Gastroesophageal sphincter (tissue), 3 donors: ENCODE data around the gene ALK.

ENCODE experiments used
- POLR2A ChIP-seq, 2 donors: fragments of 450-650 bp; IDR thresholded peaks; one replicate each; pipeline ENCODE4 v1.6.1; 2017; ENCODE audit warnings: antibody characterized with exemption in 2 of 2, mild to moderate bottlenecking in 2 of 2, moderate library complexity in 1 of 2
- POLR2AphosphoS5 ChIP-seq: sonication (generic); formaldehyde crosslinking; IDR thresholded peaks from one replicate; pipeline ENCODE4 v1.6.1; 2017; ENCODE audit warnings: antibody characterized with exemption
- TF ChIP-seq, protein P1 (sequence below), 4 experiments: fragments of 200-600 bp in 2 of 4; fragments of 450-650 bp in 2 of 4; sonication (generic) in 1 of 4; IDR thresholded peaks; one replicate each; pipeline ENCODE4 v1.5.1; 2017 to 2019; ENCODE audit warnings: antibody characterized with exemption in 4 of 4, mild to moderate bottlenecking in 2 of 4, moderate library complexity in 2 of 4

- TF ChIP-seq, protein P1, sequence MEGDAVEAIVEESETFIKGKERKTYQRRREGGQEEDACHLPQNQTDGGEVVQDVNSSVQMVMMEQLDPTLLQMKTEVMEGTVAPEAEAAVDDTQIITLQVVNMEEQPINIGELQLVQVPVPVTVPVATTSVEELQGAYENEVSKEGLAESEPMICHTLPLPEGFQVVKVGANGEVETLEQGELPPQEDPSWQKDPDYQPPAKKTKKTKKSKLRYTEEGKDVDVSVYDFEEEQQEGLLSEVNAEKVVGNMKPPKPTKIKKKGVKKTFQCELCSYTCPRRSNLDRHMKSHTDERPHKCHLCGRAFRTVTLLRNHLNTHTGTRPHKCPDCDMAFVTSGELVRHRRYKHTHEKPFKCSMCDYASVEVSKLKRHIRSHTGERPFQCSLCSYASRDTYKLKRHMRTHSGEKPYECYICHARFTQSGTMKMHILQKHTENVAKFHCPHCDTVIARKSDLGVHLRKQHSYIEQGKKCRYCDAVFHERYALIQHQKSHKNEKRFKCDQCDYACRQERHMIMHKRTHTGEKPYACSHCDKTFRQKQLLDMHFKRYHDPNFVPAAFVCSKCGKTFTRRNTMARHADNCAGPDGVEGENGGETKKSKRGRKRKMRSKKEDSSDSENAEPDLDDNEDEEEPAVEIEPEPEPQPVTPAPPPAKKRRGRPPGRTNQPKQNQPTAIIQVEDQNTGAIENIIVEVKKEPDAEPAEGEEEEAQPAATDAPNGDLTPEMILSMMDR (IDR thresholded peaks at IDR 0.05), result no peak
- TF ChIP-seq POLR2A (IDR thresholded peaks at IDR 0.05), result no peak
- TF ChIP-seq POLR2AphosphoS5, result no peak
Observed at GRCh38 chr2:29405707-29406106, 515.7 kb downstream of the ALK start.
